HG03064 (cell line): ENCODE results near the gene RAB38.

Experiments
- ATAC-seq: cut with Tn5 transposase; IDR thresholded peaks from one replicate; pipeline ENCODE4 v1.9.1; 2021; ENCODE audit warnings: low read depth; ENCODE audit not compliant: unreplicated experiment

The RAB38 gene

DNA sequence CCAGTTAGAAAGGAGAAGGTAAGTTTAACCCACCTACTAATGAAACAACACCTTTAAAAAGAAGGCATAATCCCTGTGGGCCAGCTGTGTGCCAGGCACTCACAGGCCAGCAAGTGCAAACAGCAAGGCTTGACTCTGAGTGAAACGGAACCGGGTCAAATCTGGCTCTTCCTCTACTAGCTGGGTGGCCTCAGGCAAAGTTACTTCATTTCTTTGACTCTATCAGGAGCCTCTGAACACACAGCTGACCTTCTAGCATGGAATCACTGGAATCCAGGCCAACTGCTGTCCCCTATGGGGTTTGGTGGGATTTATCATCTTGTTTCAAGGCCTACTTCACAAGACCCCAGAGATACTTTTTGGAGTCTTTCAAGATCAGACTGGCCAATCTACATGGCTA, 3.3 kb downstream of the RAB38 start:
- ATAC-seq, result no peak

DNA sequence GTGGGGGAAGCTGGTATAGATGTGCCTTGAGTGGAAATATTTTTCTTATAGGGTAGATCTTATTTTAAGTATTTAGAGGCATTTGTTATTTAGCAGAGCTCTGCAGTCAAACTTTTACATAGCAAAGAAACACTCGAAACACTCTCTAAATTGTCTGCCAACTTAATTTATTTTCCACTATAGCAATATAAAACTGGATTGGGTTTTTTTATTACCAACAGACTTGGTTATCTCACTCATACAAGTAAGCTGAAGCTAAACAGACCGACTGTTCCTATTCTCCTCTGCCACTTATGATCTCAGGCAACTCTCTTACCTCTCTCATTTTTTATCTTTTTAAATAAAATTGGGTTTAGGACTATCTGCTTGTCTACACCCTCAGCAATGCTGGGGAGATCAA, 4.6 kb downstream of the RAB38 start:
- no peak for ATAC-seq

DNA sequence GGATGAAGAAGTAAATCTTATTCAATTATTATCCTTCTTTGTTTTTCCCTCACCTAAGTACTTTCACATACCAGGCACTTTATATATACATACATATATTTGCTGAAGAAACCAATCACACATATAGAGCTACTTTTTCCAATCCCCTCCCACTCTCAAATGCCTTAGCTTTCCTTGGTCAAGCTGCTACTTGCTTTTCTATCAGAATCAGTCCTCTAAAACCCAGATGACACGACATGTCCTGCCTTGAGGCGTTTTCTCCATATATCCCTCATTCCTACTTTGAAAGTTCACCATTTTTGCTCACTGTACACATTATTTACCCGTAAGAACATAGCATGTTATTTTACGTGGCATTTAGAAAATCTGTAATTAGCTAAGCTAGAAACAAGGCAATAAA, 5.4 kb downstream of the RAB38 start:
- ATAC-seq, result no peak

DNA sequence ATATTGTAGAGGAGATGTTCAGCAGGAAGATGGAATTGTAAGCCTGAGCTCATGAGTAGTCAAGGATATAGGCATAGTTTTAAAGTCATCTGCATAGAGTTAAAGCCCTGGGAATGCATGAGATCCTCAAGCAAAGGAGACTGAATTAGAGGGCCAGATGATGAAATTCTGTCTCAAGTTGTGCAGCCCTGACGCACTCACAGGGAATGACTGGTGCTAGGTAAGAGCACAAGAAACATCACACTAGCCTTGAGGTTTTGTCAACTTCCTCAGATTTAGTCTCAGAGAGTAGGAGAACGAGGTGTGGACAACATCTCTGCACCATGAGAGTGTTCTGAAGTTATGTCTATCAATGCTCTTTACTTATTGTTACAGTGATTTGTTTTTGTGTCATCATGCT, 5.8 kb downstream of the RAB38 start:
- no peak for ATAC-seq

DNA sequence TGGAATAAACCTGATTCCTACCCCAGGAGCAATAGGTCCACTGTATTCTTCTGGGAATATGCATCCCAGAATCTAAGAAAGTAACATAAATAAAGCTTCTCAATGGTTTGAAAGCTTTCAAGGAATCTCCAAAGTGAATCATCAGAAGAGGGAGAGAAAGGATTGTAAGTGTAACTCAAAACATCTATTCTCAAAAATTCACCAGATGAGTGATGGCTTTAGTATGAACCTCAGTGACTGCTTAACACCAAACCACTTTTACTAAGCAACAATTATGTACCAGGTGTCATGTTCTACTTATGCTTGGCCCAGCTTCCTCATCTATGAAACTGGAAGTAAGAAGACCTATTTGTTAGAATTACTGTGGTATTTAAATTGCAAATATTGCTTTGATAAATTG, 7.4 kb downstream of the RAB38 start:
- no peak for ATAC-seq

DNA sequence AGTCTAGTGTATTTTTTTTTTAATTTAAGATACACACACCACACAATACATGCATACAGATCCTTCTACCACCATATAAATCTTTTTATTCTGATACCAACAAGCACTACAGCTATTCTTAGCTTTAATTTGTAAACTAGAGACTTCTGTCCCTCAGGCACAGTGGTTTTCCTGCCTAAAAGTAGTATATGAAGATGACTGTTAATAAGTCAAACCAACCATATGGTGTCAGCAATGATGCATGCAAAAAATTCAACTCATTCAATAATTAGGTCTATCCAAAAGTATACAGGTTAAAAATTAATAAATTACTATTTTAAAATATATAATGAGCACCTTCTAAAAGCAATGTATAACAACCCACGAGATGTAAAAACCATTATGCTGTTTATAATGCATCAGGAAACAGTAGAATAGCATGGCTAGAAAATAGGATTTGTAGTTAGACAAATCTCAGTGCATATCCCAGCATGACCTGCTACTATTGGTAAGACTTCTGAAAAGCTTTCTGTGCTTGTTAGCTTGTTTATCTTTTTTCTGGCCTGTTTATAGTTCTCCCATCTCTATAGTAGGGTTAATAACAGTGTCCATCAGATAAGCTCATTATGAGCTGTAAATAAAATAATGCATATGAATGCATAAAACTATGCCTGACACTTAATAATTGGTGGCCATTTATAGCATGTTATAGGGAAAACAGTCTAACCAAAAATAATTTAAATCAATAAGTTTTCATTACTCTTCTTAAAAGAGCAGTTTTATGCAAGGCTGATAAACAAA, 10.2 kb downstream of the RAB38 start:
- ATAC-seq, result no peak

DNA sequence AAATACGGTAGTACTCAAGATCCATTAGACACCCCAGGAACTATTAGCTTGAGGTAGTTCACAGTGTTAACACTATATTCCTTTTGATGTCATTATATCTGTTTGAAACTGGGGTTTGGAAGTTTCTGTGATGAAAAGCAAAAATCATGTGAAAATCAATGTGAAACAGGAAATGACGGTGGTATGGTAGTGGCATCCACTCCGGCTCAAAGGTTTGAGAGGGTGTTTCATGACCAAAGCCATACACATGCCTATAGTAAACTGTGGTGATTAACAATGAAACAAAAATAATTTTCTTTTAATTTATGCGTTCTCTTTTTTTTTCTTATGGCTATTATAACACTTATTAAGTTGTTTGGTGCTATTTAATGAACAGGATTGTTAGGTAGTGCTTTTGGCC, 10.9 kb downstream of the RAB38 start:
- no peak for ATAC-seq

DNA sequence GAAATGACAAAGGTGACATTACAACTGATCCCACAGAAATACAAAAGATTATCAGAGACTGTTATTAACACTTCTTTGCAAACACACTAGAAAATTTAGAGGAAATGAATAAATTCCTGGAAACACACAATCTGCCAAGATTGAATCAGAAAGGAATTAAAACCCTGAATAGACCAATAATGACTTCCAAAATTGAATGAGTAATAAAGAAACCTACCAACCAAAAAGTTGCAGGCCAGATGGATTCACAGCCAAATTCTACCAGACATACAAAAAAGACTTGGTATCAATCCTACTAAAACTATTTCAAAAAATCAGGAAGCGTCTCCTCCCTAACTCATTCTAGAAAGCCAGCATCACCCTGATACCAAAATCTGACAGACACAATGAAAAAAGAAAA, 17.2 kb downstream of the RAB38 start:
- ATAC-seq, result no peak

DNA sequence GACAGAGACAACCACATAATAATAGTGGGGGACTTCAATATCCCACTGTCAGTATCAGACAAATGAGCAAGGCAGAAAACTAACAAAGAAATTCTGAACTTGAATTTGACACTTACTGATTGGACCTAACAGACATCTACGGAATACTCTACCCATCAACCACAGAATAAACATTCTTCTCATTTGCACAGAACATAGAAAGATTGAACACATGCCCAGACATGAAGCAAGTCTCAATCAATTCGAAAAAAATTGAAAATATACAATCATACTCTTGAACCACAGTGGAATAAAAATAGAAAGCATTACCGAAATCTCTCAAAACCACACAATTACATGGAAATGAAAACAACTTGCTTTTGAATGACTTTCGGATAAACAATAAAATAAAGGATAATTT, 17.9 kb downstream of the RAB38 start:
- ATAC-seq, result no peak

DNA sequence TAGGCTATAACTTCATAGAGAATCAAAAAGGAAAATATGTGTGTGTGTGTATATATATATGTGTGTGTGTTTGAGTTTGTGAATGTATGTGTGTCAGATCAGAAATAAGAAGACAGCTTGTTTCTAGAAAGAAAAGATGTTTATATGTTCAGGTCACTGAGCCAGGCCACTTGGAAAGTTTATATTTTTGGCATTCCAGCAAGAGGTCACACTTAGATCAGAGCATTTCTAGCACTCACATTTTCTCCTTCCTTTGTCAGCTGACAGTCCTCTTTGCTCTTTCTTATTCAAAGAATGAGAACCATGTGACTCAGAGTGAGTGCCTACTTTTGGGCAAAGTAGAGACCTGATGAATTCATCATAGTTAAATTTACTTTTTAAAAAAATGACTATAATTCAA, 22.9 kb downstream of the RAB38 start:
- no peak for ATAC-seq

DNA sequence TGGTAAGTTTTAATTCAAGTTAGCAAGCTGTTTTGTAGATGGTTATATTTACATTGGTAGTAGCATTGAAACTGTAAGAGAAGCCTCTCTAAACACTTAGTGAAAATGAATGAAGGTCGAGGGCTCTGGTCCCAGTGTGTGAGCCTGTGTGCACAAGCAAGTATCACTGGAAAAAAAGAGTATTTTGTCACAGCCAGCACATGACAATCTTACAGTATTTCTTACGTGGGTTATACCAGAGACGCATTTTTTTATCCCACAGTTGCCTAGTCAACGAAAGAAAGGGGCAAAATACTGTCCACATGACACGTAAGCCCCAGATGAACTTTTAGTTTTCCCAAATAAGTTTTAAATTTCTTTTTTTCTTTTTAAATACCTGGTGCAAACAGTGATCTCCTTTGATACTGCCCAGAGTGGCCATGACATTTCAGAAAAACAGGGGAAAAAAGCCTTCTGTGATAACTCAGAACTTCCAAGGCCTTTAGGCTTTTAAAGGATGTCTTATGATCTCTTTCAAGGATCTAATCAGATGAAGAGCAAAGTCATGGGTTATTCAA, 23.5 kb downstream of the RAB38 start:
- no peak for ATAC-seq

DNA sequence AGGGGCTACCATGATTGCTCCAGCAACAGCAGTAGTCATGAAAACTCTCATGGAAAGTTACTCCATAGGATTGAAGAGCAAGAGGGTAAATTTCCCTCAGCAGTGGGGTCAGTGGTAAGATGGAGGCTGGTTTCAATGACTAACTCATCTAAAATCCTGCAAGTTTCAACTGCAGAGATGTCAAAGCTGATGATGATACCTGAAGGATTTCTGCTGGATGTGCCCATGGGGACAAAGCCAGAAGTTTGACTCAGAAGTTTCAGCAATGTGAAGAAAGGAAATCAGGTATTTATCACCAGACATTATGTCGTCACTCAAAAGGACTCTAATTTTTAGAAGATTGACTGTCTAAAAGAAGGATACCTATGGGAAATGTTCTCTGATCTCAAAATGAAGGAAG, 29.1 kb downstream of the RAB38 start:
- no peak for ATAC-seq

DNA sequence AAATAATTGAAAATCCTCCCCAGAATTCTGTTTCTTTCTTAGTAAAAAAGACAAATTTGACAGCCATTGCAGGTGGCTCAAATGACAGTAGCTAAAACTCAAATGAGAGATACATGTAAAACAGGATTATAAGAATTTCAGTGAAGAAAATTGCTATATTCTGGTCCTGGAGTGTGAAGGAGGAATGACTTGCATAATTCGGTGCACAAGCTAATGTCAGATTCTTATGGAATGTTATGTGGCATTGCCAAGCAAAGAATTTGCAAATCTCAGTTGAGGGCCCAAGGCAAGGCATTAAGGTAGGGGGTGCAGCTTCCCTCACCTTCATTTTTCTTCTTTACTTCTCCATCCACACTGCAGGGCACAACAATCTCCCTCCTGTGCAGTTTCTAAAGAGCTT, 35.4 kb downstream of the RAB38 start:
- ATAC-seq, result no peak

DNA sequence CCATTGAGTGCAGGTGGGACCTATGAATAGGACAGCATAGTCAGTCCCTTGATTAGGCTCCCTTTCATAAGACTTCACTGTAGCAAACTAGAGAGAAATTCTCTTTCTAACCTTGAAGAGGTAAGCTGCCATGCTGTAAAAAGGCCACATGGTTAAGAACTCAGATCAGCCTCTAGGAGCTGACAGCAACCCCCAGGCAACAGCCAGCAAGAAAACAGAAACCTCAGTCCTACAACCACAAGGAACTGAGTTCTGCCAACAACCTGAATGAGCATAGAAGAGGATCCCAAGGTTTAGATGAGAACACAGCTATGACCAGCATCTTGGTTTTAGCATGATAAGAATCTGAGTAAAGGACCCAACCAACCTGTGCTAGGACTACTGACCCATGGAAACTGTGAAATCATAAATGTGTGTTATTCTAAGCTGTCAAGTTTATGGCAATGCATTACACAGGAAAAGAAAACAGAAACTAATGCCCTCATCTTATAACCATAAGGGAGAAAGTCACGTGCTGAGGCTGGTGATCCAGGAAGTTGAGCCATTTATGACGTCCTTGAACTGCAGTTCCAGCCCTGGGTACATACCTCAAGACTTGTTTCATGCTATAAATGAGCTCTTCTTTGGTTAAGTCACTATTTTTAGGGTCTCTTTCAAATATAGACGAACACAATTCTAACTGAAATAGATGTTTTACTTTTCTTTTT, 43.3 kb downstream of the RAB38 start:
- ATAC-seq, result no peak

DNA sequence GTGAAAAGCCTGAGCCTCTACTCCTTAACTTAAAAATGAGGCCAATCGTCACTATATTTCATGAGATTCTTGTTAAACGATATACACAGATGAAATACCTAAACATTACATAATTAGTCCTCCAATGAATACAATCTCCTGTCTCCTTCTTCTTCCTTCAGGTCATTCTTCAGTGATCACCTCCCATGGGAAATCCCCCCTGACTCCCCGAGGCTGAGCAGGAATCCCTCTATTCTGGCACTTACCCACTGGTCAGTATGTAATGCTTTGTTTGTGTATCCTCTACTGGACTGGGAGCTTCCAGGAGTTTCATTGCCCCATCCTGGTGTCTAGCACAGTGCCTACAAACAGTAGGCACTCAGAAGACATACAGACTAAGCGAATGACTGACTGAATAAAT, 52.3 kb downstream of the RAB38 start:
- ATAC-seq, result no peak

DNA sequence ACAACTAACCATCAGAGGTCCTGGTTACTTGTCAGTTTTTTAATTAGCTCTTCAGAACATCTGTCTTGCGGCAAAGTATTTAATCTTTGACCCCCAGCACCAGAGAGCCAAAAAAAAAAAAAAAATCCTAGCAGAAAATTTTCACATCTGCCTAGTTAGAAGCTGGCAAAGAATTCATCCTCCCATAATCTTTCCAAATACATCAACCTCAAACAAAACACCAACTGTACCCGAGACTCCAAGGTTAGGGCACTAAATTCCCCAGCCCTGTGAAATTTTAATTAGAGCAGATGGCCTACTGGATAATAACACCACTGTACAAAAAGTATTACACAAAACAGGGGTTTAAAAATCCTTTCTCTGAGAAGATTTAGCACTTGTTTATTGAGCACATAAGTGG, 55.7 kb downstream of the RAB38 start:
- ATAC-seq, result no peak

DNA sequence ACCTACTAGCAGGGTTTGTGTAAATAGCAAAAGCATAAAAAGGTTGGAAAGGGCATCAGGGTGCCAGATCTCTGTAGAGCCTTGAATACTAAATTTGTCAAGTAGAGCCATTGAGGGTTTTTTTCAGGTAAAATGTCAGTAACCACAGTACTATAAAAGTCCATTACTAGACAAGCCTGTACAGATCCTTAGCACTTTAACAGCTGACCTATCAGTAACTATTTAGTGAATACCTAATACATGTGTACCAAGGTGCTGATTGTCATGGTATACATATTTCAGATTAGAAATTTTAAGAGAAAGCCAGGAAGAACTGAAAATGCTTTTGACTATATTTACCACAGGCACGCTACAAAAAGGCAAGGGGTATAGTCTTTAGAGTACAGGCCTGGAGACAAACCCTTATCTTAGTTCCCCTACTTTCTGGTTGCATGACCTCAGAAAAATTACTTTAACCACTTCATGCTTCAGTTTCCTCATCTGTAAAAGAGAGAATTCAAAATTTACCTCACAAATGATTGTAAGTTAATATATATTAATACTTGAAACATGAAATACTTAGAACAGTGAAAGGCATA, 57.9 kb downstream of the RAB38 start:
- ATAC-seq, result no peak

DNA sequence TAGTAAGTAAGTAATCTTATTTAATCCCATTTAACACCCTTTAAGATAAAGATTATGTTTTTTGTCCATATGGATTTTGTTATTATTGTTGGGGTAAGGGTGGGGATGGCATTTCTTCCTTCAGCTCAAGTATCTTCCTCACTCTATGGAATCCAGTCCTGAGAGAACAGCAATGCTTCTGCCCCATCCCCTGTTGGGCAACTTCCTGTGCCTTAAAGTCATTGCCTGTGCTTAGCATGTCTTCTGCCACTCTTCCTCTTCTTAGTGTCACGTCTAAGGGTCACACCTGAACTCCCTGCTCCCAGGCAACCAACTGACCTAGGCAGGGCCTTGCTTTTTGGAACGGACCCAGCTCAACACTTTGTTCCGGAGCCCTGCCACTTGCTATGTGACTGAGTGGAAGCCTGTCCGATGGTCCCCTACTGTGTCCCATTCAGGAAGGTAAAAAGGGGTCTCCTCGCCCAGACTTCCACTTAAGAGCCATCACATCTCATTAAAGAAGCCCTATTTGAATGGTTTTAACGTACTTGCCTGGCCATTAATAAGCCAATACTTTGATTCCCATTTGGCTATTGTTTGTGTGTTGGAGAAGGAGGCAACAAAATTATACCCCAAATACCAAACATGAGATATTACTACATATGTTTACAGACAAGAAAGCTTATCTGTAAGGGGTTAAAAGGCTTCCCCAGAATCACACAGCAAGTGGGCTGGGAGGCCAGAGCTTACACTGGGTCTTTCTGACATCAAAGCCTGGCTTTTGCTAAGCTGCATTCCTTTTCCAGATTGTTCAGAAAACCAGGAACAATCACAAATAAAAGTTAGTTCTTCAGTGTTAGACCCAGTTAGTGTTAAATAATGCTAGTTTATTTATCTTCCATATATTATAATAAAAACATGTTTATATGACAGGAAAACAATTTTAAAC, 59.2 kb downstream of the RAB38 start:
- ATAC-seq, result no peak

DNA sequence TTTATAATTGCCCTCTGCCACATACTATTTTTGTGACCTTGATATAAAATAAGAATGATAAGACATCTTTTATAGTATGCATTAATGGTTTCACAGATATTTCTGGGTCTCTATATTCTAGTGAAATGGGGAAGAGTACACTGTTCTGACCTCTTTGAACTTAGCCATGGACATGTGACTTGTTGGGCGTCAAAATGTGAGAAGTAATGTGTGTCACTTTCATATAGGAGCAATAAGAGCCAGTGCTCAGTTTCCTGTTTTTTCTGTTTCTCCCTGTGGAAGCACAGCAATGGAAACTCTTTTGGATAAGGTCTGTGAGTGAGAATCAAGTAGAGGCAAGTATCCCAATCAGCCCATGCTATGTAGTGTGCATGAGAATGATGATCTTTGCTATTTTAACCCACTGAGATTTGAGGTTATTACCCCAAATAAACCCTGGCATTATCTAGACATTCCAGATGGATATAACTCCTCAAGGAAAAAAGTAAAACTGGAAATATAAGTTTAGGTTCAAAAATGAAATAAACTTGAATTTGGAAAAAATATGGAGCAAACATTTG, 60.7 kb downstream of the RAB38 start:
- no peak for ATAC-seq

DNA sequence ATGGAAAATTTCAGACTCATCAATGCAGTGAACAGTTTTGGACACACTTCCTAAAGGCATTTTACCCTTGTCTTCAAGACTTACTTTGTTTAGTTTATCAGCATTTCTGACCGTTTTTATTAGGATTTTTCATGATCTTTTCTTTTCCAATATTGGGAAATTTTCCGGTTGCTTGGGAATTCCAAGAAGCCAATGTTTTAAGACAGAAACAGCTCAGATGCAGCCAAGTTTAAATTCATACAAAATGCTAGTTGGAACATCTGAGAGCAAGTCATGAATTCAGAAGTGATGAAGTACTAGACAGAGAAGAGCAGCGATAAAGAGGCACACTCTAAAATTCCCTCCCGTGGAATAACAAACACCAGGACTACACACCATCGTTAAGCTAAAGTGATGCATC, 68.6 kb downstream of the RAB38 start:
- no peak for ATAC-seq
